Liver (tissue), 9 donors: ENCODE measurements around the gene ECI2. TPM values are rescaled to one million over a fixed set of nuclear protein-coding genes. Genes with fewer than 3 reads are reported as not detected.

Source experiments
- DNase-seq: peaks from one replicate; pipeline ENCODE4 v3.0.0-alpha.2; 2017; ENCODE audit warnings: low spot score
- H3K27ac ChIP-seq, 2 donors: one replicate each; pipeline ENCODE4 v1.7.0; 2013; ENCODE audit warnings: inconsistent platforms in 2 of 2, low read length in 2 of 2, control low read depth in 1 of 2, low read depth in 1 of 2, mild to moderate bottlenecking in 1 of 2
- H3K27me3 ChIP-seq, 4 donors: one replicate each; pipeline versions ENCODE4 v1.6.1 to v1.7.0; 2013; ENCODE audit warnings: low read length in 3 of 4, inconsistent platforms in 1 of 4, mild to moderate bottlenecking in 1 of 4, moderate library complexity in 1 of 4; ENCODE audit not compliant: control insufficient read depth in 4 of 4, insufficient read depth in 4 of 4
- H3K36me3 ChIP-seq, 4 donors: one replicate each; pipeline versions ENCODE4 v1.6.1 to v1.7.0; 2013; ENCODE audit warnings: low read length in 3 of 4, mild to moderate bottlenecking in 3 of 4, low read depth in 1 of 4, moderate library complexity in 1 of 4; ENCODE audit not compliant: control insufficient read depth in 4 of 4, insufficient read depth in 3 of 4
- H3K4me1 ChIP-seq, 4 donors: one replicate each; pipeline versions ENCODE4 v1.6.1 to v1.7.0; 2013; ENCODE audit warnings: low read length in 3 of 4, mild to moderate bottlenecking in 3 of 4, moderate library complexity in 1 of 4; ENCODE audit not compliant: control insufficient read depth in 4 of 4, insufficient read depth in 4 of 4
- H3K4me3 ChIP-seq, 3 donors: one replicate each; pipeline versions ENCODE4 v1.6.1 to v1.7.0; 2013; ENCODE audit warnings: low read length in 3 of 3, control low read depth in 1 of 3, low read depth in 1 of 3, mild to moderate bottlenecking in 1 of 3
- H3K9ac ChIP-seq, 2 donors: one replicate each; pipeline ENCODE4 v1.7.0; 2013; ENCODE audit warnings: low read length in 2 of 2, mild to moderate bottlenecking in 2 of 2, moderate library complexity in 2 of 2, control low read depth in 1 of 2, low read depth in 1 of 2
- H3K9me3 ChIP-seq, 4 donors: one replicate each; pipeline versions ENCODE4 v1.6.1 to v1.7.0; 2013; ENCODE audit warnings: low read length in 3 of 4; ENCODE audit not compliant: control insufficient read depth in 4 of 4
- EGR1 ChIP-seq, 2 donors: IDR thresholded peaks; 2 replicates each; pipeline ENCODE4 v1.6.1; 2016 to 2018; ENCODE audit warnings: antibody characterized with exemption in 2 of 2, low read depth in 2 of 2
- FOXA2 ChIP-seq: IDR thresholded peaks from 2 replicates; pipeline ENCODE4 v1.6.1; 2016; ENCODE audit warnings: antibody characterized with exemption
- GABPA ChIP-seq, 2 donors: IDR thresholded peaks in 1 of 2; conservative IDR thresholded peaks in 1 of 2; 2 replicates each; pipeline ENCODE4 v1.6.1; 2016; ENCODE audit warnings: antibody characterized with exemption in 2 of 2, mild to moderate bottlenecking in 1 of 2, moderate library complexity in 1 of 2
- HNF4A ChIP-seq, 2 donors: conservative IDR thresholded peaks; 2 replicates each; pipeline ENCODE4 v1.6.1; 2016; ENCODE audit warnings: antibody characterized with exemption in 2 of 2, mild to moderate bottlenecking in 2 of 2
- HNF4G ChIP-seq: IDR thresholded peaks from 2 replicates; pipeline ENCODE4 v1.6.1; 2016; ENCODE audit warnings: antibody characterized with exemption
- REST ChIP-seq: IDR thresholded peaks from 2 replicates; pipeline ENCODE4 v1.6.1; 2016; ENCODE audit warnings: antibody characterized with exemption, mild to moderate bottlenecking
- RXRA ChIP-seq, 2 donors: IDR thresholded peaks; 2 replicates each; pipeline ENCODE4 v1.6.1; 2017 to 2018; ENCODE audit warnings: antibody characterized with exemption in 2 of 2, mild to moderate bottlenecking in 1 of 2
- SP1 ChIP-seq: IDR thresholded peaks from 2 replicates; pipeline ENCODE4 v1.6.1; 2018; ENCODE audit warnings: antibody characterized with exemption, mild to moderate bottlenecking
- WGBS: extraction: QIAGEN DNeasy Blood & Tissue Kit; methylation state at CpG from one replicate; pipeline ENCODE4 v1.1.7; 2013; 5-methylcytosine and 5-hydroxymethylcytosine counted together
- polyA plus RNA-seq, 2 donors: library from polyadenylated mRNA; stranded (reverse) in 1 of 2; unstranded in 1 of 2; fragments of 200-250 nt in 1 of 2; fragments of >200 nt in 1 of 2; fragmentation: Nextera tagmentation in 1 of 2; extraction: Ambion mirVana in 1 of 2; gene quantifications; one replicate each; pipeline versions ENCODE4 v1.2.1 to v1.2.3, GENCODE V29; 2013 to 2015
- total RNA-seq, 2 donors: library from RNA; depleted of rRNA; stranded (reverse); fragments of >200 nt; gene quantifications; one replicate each; pipeline ENCODE4 v1.2.3, GENCODE V29; 2014
- TF ChIP-seq, protein P1 (sequence below): IDR thresholded peaks from 2 replicates; pipeline ENCODE4 v1.6.1; 2016; ENCODE audit warnings: antibody characterized with exemption
- donor health status: healthy.
- donor health status: healthy.
- donor health status: healthy.
- donor health status: healthy.
- donor health status: healthy.

ECI2 gene
- total and polyA plus RNA-seq, 4 donors, result 79.5 to 158 (median 126) TPM

DNA sequence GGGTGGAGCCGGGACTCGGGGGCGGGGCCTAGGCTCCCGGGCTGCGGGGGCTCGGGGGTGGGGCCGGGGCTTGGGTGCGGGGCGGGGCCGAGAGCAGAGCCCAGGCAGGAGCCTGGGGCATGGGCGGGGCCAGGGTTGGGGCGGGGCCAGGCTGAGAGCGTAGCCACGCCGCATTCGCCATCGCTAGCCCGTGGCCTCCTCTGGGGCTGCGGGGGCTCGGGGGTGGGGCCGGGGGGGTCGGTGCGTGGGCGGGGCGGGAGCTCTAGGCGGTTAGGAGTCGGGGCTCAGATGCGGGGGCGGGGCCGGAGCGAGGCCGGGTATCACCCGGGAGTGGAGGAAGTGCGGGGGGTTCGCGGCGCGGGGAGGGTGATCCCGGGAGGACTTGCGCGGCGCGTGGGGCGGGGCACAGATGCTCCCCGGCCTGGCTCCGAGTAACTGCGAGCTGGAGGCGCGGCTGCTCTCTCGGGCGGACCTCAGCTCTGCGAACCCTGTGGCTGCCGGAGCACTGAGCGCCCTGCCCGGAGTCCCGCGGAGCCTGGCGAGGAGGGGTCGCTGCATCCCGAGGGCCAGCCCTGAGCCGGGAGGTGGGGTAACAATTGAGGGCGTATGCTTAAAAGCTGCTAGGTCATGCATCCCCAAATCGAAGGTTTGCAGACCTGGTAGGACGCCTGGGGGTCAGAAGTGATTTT is 434 bp upstream of the ECI2 start (continued):
- TF ChIP-seq REST (no peak), FOXA2 (no peak), SP1 (peak; percentile 25), GABPA (IDR thresholded peaks at IDR 0.05 in 1 of 2, conservative IDR thresholded peaks at IDR 0.05 in 1 of 2) (peak in 1 of 2 donors; percentile 35)

- H3K36me3 ChIP-seq, result peaks cover 2 to 14% (median 13%) of the 10 kb centered on the region in 4 donors
- WGBS, result 5% methylated on average over 13 of the region's 13 CpGs
Observed at GRCh38 chr6:4133941-4134838, 1.2 kb downstream of the ECI2 start.

More at GRCh38 chr6:4133941-4134838, 1.2 kb downstream of the ECI2 start:
- peak overlapping the region; percentile 94 to 96 for H3K9ac ChIP-seq
- H3K4me1 ChIP-seq, result peaks cover 13 to 44% (median 38%) of the 10 kb centered on the region in 4 donors
- no peaks in the 10 kb centered on the region for H3K9me3 ChIP-seq
- H3K27me3 ChIP-seq, result no peaks in the 10 kb centered on the region
- H3K4me3 ChIP-seq, result peak overlapping the region; percentile 83 to 96 (median 94)
- H3K27ac ChIP-seq, result peak overlapping the region; percentile 91 to 93
- DNase-seq, result peak; percentile 56
- peak; percentile 71 for TF ChIP-seq REST
- no peak for TF ChIP-seq GABPA (IDR thresholded peaks at IDR 0.05 in 1 of 2, conservative IDR thresholded peaks at IDR 0.05 in 1 of 2)
- TF ChIP-seq FOXA2, result no peak
- TF ChIP-seq, protein P1, sequence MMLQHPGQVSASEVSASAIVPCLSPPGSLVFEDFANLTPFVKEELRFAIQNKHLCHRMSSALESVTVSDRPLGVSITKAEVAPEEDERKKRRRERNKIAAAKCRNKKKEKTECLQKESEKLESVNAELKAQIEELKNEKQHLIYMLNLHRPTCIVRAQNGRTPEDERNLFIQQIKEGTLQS, result peak; percentile 42
- TF ChIP-seq HNF4A (conservative IDR thresholded peaks at IDR 0.05), result peak; percentile 83 to 84
- TF ChIP-seq SP1, result peak; percentile 31
- no peak for TF ChIP-seq EGR1 (IDR thresholded peaks at IDR 0.05; ENCODE audit: low read depth in 2 of 2)
- TF ChIP-seq RXRA (IDR thresholded peaks at IDR 0.05), result peak; percentile 62 to 69
- TF ChIP-seq HNF4G, result peak; percentile 37
